ENCODE results near the gene HTT.
A peak's percentile ranks its signal among the peaks of the same experiment; 100 is the strongest.
"Not testable (repeated sequence)": the region's sequence is repeated elsewhere in the genome, so short reads cannot be mapped to it uniquely, and the experiment has no call there.

The HTT gene

GRCh38 chr4:3046162-3046561 is 28.3 kb upstream of the HTT start:
- no peak for DNase-seq (ENCODE audit: low read depth in 2 of 2)

DNA sequence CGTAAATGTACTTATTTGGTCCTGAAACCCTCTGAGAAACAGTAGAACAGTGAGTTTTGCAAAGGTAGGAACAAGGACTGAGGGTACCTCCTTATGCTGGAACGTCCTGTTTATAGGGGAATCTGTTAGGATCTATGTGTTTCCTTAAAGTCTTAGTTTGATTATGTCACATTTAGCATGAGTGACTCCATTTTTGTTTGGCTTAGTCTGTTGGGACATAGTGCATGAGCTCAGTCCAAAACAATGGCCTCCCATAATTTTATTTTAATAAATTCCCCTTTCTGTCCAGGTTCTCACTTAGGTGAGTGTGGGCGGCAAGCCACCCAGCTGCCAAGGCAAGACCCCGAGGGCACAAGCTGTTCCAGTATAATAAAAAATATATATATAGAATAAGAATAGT is 27.9 kb upstream of the HTT start:
- no peak for DNase-seq (ENCODE audit: low read depth in 2 of 2)

DNA sequence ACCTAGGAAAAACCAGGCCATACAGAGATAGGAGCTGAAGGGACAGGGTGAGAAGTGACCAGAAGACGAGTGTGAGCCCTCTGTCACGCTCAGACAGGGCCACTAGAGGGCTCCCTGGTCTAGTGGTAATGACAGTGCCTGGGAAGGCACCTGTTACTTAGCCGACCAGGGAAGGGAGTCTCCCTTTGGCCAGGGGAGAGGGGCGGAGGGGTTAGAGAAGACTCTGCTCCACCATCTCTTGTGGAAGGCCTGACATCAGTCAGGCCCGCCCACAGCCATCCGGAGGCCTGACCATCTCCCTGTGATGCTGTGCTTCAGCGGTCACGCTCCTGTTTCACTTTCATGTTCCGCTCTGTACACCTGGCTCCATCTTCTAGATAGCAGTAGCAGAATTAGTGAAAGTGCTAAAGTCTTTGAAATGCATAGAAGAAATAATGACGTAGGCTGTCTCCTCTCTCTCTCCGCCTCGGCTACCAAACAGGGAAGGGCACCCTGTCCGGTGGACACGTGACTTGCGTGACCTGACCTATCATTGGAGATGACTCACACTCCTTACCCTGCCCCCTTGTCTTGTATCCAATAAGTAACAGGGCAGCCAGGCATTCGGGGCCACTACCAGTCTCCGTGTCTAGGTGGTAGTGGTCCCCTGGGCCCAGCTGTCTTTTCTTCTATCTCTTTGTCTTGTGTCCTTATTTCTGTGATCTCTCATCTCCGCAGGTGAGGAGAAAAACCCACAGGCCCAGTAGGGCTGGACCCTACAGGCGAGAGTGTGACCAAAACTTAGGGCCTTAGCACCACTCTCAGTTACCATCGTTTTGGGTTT is 26.8 kb upstream of the HTT start:
- DNase-seq (ENCODE audit: low read depth in 2 of 2), result peak; percentile 75 to 78

DNA sequence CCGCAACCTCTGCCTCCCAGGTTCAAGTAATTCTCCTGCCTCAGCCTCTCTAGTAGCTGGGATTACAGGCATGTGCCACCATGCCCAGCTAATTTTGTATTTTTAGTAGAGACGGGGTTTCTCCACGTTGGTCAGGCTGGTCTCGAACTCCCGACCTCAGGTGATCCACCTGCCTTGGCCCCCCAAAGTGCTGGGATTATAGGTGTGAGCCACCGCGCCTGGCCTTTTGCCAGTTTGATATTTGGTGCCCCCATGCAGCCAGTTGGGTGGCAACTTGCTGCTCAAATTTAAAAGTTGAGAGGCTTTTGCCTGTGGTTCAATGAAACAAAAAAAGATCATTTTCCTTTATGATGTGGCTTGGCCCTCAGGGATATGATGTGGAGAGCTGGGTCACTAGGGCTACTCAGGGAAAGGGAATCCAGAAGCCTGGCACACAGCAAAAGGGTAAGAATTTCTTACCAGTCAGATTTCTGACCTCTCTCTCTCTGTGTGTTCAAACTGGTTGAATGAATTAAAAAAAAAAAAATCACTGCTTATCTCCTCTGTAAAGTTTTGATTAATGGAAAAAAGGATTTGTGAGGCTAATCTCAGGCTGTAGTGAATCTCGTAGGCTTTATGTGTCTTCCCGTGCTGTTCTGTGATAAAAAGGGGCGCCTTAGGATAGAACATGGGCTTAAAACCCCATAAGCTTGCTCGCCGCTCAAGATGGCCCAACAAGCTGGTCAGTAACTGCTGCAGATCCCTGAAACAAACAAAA is 23.2 kb upstream of the HTT start:
- not testable (repeated sequence) for DNase-seq (ENCODE audit: low read depth in 2 of 2)

DNA sequence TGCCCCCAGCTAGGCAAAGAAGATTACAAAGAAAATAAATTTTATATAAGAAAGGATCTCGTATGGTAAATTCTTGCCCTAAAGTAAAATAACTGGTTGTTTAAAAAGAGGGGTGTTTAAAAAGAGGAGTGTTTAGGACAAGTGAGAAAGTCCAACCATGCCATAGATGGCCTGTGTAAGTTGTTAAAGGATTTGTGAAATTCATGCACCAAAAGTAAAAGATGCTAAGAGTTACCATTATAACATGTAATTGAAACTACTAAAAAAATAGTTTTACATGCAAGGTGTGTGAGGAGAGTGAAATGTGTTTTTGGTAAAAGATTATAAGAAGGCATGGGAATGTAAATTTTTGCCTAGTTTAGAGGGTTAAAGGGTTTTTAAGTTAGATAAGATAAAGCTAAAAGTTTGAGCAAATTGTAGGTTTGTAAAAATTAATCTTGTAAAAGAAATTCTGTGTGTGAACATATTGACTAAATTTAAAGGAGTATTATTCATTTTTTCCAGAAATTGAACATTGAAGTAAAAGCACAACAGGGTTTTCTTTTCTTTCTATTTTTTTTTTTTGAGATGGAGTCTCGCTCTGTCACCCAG is 20.2 kb upstream of the HTT start:
- no peak for DNase-seq (ENCODE audit: low read depth in 2 of 2)

GRCh38 chr4:3059943-3060342 is 14.5 kb upstream of the HTT start:
- no peak for DNase-seq (ENCODE audit: low read depth in 2 of 2)

DNA sequence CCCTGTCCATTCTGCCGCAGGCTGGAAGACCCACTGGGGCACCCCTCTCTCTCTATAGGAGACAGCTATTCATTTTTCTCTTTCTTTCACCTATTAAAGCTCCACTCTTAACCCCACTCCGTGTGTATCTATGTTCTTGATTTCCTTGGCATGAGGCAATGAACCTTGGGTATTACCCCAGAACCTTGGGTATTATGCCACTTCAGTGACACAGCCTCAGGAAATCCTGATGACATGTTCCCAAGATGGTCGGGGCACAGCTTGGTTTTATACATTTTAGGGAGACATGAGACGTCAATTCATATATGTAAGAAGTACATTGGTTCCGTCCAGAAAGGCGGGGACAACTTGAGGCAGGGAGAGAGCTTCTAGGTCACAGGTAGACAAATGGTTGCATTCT is 13.5 kb upstream of the HTT start:
- DNase-seq (ENCODE audit: low read depth in 2 of 2), result no peak

- DNase-seq (ENCODE audit: low read depth in 2 of 2), result no peak
These were observed 12.0 kb upstream of the HTT start for GRCh38 chr4:3062471-3062870.

- DNase-seq (ENCODE audit: low read depth in 2 of 2), result no peak
These were observed 8.9 kb upstream of the HTT start for GRCh38 chr4:3065551-3065950.

DNA sequence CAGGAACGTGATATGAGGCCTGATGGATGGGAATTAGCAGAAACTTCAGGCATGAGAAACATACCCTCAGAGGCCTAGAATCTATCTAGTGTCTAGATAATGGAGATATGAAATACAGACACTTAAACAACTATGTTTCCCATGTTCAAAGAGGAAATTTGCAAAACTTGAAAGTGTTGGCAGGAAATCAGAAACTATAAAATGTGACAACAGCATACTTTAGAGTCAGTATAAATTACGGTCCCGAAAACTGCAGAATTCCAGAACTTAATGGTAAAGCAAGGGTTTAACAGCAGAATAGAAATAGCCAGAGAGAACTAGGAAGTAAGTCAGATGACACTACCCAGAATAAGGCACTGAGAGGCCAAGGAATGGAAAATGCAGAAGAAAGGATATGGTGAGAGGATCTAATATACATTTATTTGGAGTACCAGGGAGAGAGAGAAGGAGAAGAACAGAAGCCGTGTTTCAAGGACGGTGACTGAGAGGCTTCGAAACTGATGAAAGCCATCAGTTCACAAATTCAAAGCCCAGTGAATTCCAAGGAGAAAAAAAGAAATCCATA is 7.6 kb upstream of the HTT start:
- DNase-seq (ENCODE audit: low read depth in 2 of 2), result no peak

GRCh38 chr4:3067473-3068001 is 6.9 kb upstream of the HTT start:
- no peak for DNase-seq (ENCODE audit: low read depth in 2 of 2)

DNA sequence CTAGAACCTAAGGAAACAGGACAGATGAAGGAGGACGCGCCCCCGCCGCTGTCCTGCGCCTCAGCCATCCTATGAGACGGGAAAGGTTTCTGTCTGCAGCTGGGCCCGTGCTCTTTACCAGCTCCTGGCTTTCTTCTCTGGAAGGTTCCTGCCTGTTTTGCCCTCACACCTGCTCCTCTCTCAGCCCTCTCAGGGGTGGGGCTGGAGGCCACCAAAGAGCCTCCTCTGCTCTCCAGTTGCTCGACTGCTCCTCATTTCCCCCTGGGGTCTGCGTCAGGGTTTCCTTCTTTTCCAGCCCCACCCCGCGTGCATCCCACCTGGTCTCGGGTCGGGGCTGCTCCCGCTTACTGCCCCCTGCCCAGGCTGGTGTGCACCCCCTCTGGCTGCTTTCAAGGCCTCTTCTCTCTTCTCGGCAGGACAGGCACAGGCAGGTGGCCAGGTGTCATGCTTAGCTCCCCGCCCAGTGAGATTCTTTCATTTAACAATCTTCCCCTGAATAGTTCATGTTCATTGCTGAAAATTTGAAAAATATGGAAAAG is 4.8 kb upstream of the HTT start:
- DNase-seq (ENCODE audit: low read depth in 2 of 2), result no peak

DNA sequence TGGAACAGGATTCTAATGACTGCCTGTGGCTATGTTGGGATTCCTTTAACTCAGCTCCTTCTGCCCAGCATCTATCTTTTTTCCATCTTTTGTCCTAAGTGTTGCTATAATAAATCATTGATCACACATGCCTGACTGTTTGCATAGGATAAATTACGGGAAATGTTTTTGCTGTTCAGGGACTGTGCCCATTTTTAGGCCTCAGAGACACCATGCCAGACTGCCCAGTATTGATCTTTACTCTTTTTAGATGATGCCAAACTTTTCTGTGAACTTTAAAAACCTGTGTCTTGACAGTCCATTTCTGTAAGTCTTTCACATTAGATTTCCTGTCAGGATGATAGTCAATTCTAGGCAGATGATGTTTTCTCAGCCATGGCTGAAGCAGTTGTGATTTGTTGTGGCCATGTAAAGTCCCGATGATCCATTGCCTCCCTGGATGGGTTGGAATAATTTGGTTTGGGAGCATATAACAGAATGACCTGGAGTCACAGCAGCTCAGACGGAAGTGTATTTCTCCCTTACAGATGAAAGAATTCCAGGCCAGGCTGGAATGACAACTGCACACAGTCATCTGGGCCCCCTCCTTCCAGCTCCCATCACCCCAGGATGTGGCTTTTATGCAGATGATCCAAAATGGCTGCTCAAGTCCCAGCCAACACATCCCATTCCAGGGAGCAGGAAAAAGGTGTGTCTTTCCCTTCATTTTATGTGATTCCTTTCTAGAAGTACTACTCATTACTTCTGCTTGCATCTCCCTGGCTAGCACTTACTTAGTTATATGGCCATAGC is 3.6 kb upstream of the HTT start:
- DNase-seq (ENCODE audit: low read depth in 2 of 2), result no peak

DNA sequence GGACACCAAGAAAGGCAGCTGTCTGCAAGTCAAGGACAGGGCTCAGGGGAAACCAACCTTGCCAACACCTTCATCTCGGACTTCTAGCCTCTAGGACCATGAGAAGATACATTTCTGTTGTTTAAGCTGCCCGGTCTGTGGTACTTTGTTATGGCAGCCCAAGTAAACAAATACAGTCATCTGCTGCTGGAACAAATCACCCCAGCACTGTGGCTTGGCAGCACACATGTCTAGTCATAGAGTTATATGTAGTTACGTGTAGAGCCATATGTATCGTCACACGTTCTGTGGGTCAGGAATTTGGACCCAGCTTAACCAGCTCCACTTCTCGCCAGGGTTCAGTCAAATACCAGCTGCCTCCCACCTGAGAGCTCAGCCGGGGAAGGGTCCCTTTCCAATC is 2.7 kb upstream of the HTT start:
- DNase-seq (ENCODE audit: low read depth in 2 of 2), result no peak

- no peak for DNase-seq (ENCODE audit: low read depth in 2 of 2)
These were observed 1.1 kb upstream of the HTT start for GRCh38 chr4:3073158-3074077.

DNA sequence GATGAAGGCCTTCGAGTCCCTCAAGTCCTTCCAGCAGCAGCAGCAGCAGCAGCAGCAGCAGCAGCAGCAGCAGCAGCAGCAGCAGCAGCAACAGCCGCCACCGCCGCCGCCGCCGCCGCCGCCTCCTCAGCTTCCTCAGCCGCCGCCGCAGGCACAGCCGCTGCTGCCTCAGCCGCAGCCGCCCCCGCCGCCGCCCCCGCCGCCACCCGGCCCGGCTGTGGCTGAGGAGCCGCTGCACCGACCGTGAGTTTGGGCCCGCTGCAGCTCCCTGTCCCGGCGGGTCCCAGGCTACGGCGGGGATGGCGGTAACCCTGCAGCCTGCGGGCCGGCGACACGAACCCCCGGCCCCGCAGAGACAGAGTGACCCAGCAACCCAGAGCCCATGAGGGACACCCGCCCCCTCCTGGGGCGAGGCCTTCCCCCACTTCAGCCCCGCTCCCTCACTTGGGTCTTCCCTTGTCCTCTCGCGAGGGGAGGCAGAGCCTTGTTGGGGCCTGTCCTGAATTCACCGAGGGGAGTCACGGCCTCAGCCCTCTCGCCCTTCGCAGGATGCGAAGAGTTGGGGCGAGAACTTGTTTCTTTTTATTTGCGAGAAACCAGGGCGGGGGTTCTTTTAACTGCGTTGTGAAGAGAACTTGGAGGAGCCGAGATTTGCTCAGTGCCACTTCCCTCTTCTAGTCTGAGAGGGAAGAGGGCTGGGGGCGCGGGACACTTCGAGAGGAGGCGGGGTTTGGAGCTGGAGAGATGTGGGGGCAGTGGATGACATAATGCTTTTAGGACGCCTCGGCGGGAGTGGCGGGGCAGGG is 568 bp downstream of the HTT start:
- peak; percentile 27 to 38 for DNase-seq (ENCODE audit: low read depth in 2 of 2)

DNA sequence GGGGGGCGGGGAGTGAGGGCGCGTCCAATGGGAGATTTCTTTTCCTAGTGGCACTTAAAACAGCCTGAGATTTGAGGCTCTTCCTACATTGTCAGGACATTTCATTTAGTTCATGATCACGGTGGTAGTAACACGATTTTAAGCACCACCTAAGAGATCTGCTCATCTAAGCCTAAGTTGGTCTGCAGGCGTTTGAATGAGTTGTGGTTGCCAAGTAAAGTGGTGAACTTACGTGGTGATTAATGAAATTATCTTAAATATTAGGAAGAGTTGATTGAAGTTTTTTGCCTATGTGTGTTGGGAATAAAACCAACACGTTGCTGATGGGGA is 1.1 kb downstream of the HTT start:
- DNase-seq (ENCODE audit: low read depth in 2 of 2), result no peak

DNA sequence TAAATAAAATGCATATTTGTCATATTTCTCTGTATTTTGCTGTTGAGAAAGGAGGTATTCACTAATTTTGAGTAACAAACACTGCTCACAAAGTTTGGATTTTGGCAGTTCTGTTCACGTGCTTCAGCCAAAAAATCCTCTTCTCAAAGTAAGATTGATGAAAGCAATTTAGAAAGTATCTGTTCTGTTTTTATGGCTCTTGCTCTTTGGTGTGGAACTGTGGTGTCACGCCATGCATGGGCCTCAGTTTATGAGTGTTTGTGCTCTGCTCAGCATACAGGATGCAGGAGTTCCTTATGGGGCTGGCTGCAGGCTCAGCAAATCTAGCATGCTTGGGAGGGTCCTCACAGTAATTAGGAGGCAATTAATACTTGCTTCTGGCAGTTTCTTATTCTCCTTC is 3.3 kb downstream of the HTT start:
- DNase-seq (ENCODE audit: low read depth in 2 of 2), result no peak

DNA sequence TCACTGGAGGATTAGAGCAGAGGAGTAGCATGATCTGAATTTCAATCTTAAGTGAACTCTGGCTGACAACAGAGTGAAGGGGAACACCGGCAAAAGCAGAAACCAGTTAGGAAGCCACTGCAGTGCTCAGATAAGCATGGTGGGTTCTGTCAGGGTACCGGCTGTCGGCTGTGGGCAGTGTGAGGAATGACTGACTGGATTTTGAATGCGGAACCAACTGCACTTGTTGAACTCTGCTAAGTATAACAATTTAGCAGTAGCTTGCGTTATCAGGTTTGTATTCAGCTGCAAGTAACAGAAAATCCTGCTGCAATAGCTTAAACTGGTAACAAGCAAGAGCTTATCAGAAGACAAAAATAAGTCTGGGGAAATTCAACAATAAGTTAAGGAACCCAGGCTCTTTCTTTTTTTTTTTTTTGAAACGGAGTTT is 5.2 kb downstream of the HTT start:
- no peak for DNase-seq (ENCODE audit: low read depth in 2 of 2)

All from stimulated activated CD8-positive, alpha-beta memory T cell treated with anti-CD3 and anti-CD28 coated beads, Interleukin-15, amount 100 ng/mL, for 48 hours (primary cell).